Spleen (tissue), 7 donors: ENCODE results near the gene SLC23A2.

ENCODE experiments used
- CTCF ChIP-seq, 11 experiments: fragments of 200-600 bp in 7 of 11; fragments of 450-650 bp in 4 of 11; sonication (generic) in 4 of 11; IDR thresholded peaks in 8 of 11; conservative IDR thresholded peaks in 3 of 11; 1 replicate in 7 of 11; 2 replicates in 4 of 11; pipeline versions ENCODE4 v1.4.0 to v1.8.0; 2016 to 2021; ENCODE audit warnings: antibody characterized with exemption in 11 of 11, inconsistent platforms in 4 of 11, mild to moderate bottlenecking in 1 of 11
- POLR2A ChIP-seq, 3 donors: fragments of 450-650 bp; IDR thresholded peaks; one replicate each; pipeline ENCODE4 v1.5.1; 2017; ENCODE audit warnings: antibody characterized with exemption in 3 of 3, mild to moderate bottlenecking in 1 of 3
- donor health status: DM: no; HTN: no; CAD: no; lungs with moderate emphysema.
- donor health status: DM: no; HTN: no; CAD: no.
- donor health status: DM: no; HTN: no; CAD: no.

- TF ChIP-seq CTCF (IDR thresholded peaks at IDR 0.05 in 8 of 11, conservative IDR thresholded peaks at IDR 0.05 in 3 of 11), result no peak
- TF ChIP-seq POLR2A (IDR thresholded peaks at IDR 0.05), result no peak
Measured at GRCh38 chr20:4869290-4870193, 131.8 kb downstream of the SLC23A2 start.
